Activated T-helper 2 cell treated with anti-CD3 and anti-CD28 coated beads, Interferon-gamma antibody, Interleukin-2, Interleukin-4, amounts not matched to agents 10 μg/mL and 5 μg/mL and 100 μg/mL, durations not matched to agents 14 hours and 24 hours and 36 hours (primary cell): ENCODE results near the gene HTR5A. TPM values are rescaled to one million over a fixed set of nuclear protein-coding genes. Genes with fewer than 3 reads are reported as not detected.
"Not testable (repeated sequence)": the region's sequence is repeated elsewhere in the genome, so short reads cannot be mapped to it uniquely, and the experiment has no call there.

Source experiments
- DNase-seq: peaks from one replicate; pipeline ENCODE4 v3.0.0; 2021; ENCODE audit warnings: low spot score
- H3K27ac Mint-ChIP-seq: one replicate; pipeline ENCODE4 v1.8.0; 2021; ENCODE audit warnings: mixed read lengths
- H3K27me3 Mint-ChIP-seq: one replicate; pipeline ENCODE4 v1.8.0; 2021; ENCODE audit warnings: low read depth, mixed read lengths
- H3K36me3 Mint-ChIP-seq: one replicate; pipeline ENCODE4 v1.8.0; 2021; ENCODE audit warnings: low read depth, mixed read lengths
- H3K4me1 Mint-ChIP-seq: one replicate; pipeline ENCODE4 v1.8.0; 2021; ENCODE audit warnings: low read depth, mixed read lengths
- H3K4me3 Mint-ChIP-seq: one replicate; pipeline ENCODE4 v1.8.0; 2021; ENCODE audit warnings: low read depth, mild to moderate bottlenecking, moderate library complexity, mixed read lengths
- H3K9me3 Mint-ChIP-seq: one replicate; pipeline ENCODE4 v1.8.0; 2021; ENCODE audit warnings: mixed read lengths
- intact Hi-C: fragments of 100-400 bp; cut with micrococcal nuclease; formaldehyde crosslinking; loops from one replicate; pipeline ENCODE4 v1.15.1; 2023
- total RNA-seq: library from RNA; stranded (reverse); gene quantifications from 2 replicates; pipeline ENCODE4 v1.2.3, GENCODE V29; 2022

The HTR5A gene
- not detected in 2 replicates for total RNA-seq

DNA sequence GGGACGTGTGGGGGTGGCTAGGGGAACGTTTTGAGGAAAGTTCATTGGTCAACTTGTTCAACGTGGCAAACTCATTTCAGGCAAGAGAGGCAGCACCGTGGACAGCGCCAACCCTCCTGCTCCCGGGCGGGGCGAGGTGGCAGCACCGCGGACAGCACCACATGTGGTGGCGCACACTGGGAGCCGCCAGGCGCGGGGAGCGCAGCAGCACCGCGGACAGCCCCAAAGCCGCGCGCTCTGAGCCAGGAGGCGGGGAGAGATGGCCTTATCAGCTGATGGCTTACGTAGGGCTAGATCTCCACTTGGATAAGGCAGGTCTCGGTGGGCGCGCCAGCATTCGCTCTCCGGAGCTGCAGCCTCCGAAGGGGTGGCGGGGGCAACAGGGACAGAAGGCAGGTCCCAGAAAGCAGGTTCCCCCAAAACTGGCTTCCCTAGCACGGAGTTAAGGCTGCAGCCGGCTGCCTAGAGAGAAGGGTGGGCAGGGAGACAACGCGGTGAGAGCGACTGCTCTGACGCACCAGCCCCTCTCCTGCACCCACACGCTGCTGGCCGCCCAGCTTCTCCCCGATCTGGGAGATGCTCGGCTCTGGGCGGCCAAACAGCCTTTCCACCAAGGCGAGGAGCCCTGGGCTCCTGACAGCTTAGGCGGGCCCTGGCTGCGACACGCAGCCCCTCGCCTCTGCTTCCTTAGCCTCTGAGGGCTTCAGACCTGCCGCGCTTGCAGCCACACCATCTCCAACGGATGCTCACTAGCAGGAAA, at the start of gene HTR5A:
Gene HTR5A (plus strand): TSS at position 333 of the 760 bp plus-strand sequence. CDS start 576 bp downstream, outside the sequence.
- H3K36me3 Mint-ChIP-seq, result no peaks in the 10 kb centered on the region
- H3K9me3 Mint-ChIP-seq, result no peaks in the 10 kb centered on the region
- intact Hi-C loops, result loop anchor here (1.0 kb wide), 1 partner anchor 229 kb away; no protein-coding TSS in a partner anchor
- peaks cover 30% of the 10 kb centered on the region for H3K27me3 Mint-ChIP-seq
- DNase-seq, result peak; percentile 83
- H3K27ac Mint-ChIP-seq, result no peak within 1 kb of the TSS
- H3K4me3 Mint-ChIP-seq, result peak within 1 kb of the TSS; percentile 11
- H3K4me1 Mint-ChIP-seq, result peaks cover 6% of the 10 kb centered on the region

DNA sequence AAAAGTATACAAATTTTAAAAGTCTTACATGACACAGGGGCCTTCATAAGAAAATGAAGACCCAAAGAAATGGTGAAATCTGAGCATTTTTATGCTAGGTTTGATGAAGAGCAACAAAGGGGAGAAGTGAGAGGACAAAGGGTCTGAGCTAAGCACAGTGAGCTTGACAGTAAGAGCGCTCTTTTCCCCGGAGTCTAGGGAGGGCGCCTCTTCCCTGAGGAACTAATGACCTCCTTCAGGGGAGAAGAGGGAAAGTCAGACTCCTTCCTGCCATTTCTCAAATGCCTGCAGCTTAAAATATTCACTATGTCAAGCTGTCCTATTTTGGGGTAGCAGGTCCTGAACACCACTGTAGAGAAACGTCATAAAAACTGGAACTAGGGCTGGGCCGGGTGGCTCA, 49.1 kb upstream of the HTR5A start:
- Mint-ChIP-seq H3K4me3 (no peak overlapping the region), H3K4me1 (no peaks in the 10 kb centered on the region), H3K36me3 (no peaks in the 10 kb centered on the region), H3K27me3 (peaks cover 11% of the 10 kb centered on the region), H3K9me3 (no peaks in the 10 kb centered on the region), H3K27ac (no peak overlapping the region)
- intact Hi-C loops, result no loop called here
- no peak for DNase-seq

DNA sequence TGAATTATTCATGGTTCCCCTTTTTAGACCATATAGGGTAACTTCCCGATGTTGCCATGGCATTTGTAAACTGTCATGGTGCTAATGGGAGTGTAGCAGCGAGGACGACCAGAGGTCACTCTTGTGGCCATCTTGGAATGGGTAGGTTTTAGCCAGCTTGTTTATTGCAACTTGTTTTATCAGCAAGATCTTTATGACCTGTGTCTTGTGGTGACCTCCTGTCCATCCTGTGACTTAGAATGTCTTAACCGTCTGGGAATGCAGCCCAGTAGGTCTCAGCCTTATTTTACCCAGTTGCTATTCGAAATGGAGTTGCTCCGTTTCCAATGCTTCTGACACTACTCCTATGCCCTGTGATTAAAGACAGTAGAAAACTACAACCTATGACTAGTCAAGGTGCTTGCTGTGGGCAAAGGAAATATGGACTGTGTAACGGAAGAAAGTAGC, 48.4 kb upstream of the HTR5A start:
- intact Hi-C loops, result no loop called here
- Mint-ChIP-seq H3K27me3 (peaks cover 11% of the 10 kb centered on the region), H3K4me1 (no peaks in the 10 kb centered on the region), H3K9me3 (no peaks in the 10 kb centered on the region), H3K27ac (no peak overlapping the region), H3K4me3 (no peak overlapping the region), H3K36me3 (no peaks in the 10 kb centered on the region)
- DNase-seq, result no peak

DNA sequence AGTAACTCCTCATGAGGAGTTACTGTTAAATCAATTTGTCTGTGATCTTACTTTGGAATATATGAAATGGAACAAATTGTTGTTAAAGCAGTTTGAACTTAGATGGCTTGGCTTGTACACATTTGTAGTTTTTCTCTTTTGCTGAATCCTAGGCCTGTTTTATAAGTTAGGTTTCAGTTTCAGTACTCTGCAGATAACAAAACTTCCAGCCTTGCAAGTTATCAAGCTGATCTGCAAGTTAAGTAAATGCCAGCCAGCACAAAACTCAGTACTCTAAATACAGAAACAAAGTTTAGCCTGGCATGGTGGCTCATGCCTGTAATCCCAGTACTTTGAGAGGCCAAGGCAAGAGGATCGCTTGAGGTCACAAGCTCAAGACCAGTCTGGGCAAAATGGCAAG, 42.2 kb upstream of the HTR5A start:
- no peak overlapping the region for H3K4me3 Mint-ChIP-seq
- no peak for DNase-seq
- intact Hi-C loops, result no loop called here
- peaks cover 7% of the 10 kb centered on the region for H3K9me3 Mint-ChIP-seq
- no peaks in the 10 kb centered on the region for H3K36me3 Mint-ChIP-seq
- peaks cover 18% of the 10 kb centered on the region for H3K27me3 Mint-ChIP-seq
- H3K27ac Mint-ChIP-seq, result no peak overlapping the region
- H3K4me1 Mint-ChIP-seq, result peaks cover 6% of the 10 kb centered on the region

DNA sequence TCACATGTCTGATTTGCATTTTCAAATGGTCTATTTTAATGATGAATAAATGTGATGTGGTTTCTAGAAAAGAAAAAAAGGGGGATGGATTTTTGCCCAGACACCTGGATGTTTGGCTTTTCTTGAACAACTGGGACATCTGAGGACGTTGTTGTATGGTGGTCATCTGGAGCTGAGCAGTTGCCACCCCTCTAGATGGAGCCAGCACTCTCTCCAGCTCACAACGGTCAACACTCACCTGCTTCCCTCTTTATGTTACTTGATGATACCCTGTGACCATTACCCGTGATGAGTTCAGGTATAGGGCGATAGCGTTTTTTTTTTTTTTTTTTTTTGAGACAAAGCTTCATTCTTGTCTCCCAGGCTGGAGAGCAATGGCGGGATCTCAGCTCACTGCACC, 37.1 kb upstream of the HTR5A start:
- peaks cover 14% of the 10 kb centered on the region for H3K27me3 Mint-ChIP-seq
- intact Hi-C loops, result no loop called here
- no peaks in the 10 kb centered on the region for H3K36me3 Mint-ChIP-seq
- peaks cover 3% of the 10 kb centered on the region for H3K9me3 Mint-ChIP-seq
- no peaks in the 10 kb centered on the region for H3K4me1 Mint-ChIP-seq
- no peak overlapping the region for H3K27ac Mint-ChIP-seq
- H3K4me3 Mint-ChIP-seq, result no peak overlapping the region
- DNase-seq, result no peak

DNA sequence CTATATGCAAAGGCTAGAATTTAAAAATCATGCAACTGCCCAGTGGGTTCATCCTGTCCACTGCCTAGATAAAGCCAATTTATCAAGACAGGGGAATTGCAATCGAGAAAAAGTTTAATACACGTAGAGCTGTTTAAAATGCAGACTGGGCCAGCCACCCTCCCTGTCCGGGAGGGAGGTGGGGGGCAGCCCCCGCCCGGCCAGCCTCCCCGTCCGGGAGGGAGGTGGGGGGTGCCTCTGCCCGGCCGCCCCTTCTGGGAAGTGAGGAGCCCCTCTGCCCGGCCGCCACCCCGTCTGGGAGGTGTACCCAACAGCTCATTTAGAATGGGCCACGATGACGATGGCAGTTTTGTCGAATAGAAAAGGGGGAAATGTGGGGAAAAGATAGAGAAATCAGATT, 35.6 kb upstream of the HTR5A start:
- peaks cover 14% of the 10 kb centered on the region for H3K27me3 Mint-ChIP-seq
- H3K9me3 Mint-ChIP-seq, H3K4me1 Mint-ChIP-seq: not testable (repeated sequence)

DNA sequence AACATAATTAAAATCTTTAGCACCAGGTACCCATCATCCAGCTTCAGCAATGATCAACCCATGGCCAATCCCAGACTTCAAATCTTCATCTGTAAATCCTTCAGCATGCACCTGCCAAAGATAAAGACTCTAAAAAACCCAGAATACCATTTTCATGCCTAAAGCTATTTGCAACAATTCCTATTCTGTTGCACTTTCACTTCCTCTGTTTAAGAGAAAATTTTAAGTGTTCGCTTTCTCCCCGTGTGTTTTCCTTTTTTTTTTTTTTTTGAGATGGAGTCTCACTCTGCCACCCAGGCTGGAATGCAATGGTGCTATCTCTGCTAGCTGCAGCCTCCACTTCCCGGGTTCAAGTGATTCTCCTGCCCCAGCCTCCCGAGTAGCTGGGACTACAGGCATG, 31.8 kb upstream of the HTR5A start:
- H3K27me3 Mint-ChIP-seq, result peaks cover 21% of the 10 kb centered on the region
- intact Hi-C loops, result no loop called here
- H3K36me3 Mint-ChIP-seq, result no peaks in the 10 kb centered on the region
- no peaks in the 10 kb centered on the region for H3K9me3 Mint-ChIP-seq
- no peak overlapping the region for H3K4me3 Mint-ChIP-seq
- no peak for DNase-seq
- H3K27ac Mint-ChIP-seq, result no peak overlapping the region
- H3K4me1 Mint-ChIP-seq, result no peaks in the 10 kb centered on the region

More for the DNA sequence above, 35.6 kb upstream of the HTR5A start:
- intact Hi-C loops, H3K4me3 Mint-ChIP-seq, DNase-seq, H3K27ac Mint-ChIP-seq, H3K36me3 Mint-ChIP-seq: not testable (repeated sequence)

DNA sequence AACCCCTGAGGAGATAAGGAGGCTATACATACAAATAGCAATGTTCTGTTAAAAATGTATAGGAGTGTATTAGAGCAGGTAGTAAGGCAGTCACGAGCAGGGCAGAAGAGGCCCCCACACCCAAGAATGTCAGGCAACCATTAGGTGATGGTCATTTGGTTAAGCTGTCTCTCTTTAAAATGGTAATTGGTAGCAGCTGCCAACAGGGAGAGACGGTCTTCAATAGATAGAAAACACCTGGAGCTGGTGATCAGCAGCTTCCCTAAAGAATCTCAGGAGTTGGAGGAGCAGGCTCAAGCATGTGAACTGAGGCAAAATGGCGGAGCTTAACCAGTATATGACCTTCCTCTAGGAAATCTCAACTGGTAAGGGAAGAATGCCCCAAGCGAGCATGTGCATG, 26.4 kb upstream of the HTR5A start:
- Mint-ChIP-seq H3K4me3 (no peak overlapping the region), H3K27ac (no peak overlapping the region), H3K27me3 (peaks cover 18% of the 10 kb centered on the region), H3K9me3 (no peaks in the 10 kb centered on the region), H3K4me1 (no peaks in the 10 kb centered on the region), H3K36me3 (no peaks in the 10 kb centered on the region)
- DNase-seq, result no peak
- intact Hi-C loops, result no loop called here

DNA sequence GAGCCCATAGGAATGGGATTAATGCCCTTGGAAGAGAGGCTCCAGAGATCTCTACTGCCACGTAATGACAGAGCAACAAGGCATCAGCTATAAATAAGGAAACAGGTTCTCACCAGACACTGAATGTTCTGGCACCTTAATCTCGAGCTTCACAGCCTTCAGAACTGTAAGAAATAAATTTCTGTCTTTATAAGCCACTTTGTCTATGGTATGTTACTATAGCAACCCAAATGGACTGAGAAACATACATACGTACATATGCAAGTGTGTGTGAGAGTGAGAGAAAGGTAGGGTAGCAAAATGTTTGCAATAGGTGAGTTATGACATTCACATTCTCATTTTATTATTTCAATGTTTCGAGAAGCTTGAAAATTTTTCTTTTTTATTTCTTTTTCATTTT, 22.1 kb upstream of the HTR5A start:
- intact Hi-C loops, result no loop called here
- no peak for DNase-seq
- H3K27me3 Mint-ChIP-seq, result peaks cover 6% of the 10 kb centered on the region
- H3K27ac Mint-ChIP-seq, result no peak overlapping the region
- no peaks in the 10 kb centered on the region for H3K4me1 Mint-ChIP-seq
- H3K36me3 Mint-ChIP-seq, result no peaks in the 10 kb centered on the region
- H3K9me3 Mint-ChIP-seq, result no peaks in the 10 kb centered on the region
- H3K4me3 Mint-ChIP-seq, result no peak overlapping the region

DNA sequence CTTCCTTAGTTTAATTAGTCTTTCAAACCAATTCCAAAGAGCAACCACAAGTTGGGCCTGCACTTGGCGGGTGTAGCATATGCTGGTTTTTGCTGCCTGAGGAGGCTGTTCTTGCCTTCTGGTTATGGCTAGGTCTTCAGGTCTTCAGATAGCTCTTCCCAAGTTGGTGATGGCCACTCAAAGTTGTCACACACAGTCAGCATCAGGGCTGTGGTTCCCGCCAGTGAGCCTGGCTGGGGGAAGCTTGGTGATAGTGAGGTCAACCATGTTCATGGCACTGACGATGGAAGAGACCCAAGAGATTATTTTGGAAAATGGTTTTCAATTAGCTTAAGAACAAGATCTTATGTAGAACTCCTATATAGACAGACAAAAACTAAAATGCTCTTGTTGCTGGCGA, 18.8 kb upstream of the HTR5A start:
- DNase-seq, result no peak
- H3K27ac Mint-ChIP-seq, result no peak overlapping the region

DNA sequence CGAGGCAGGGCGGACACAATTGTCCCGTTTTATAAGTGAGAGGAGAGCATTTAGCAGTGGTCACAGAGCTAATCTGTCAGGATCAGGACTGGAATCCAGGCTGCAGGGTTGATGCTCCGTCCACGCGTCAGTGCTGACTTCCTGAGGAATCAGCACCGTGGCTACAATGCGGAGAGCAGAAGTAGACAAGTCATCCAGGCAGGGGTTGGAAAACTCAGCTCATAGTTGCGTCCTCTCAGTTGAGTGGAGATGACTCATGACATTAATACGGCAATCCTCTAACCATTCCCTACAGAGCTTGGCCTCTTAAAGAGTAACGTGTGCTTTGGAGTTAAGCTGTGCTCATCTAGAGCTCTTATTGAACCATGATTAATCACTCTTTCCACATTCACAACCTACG, 17.1 kb upstream of the HTR5A start:
- H3K27ac Mint-ChIP-seq, result no peak overlapping the region
- no peak overlapping the region for H3K4me3 Mint-ChIP-seq
- no peaks in the 10 kb centered on the region for H3K4me1 Mint-ChIP-seq
- no peaks in the 10 kb centered on the region for H3K36me3 Mint-ChIP-seq
- peaks cover 8% of the 10 kb centered on the region for H3K27me3 Mint-ChIP-seq
- intact Hi-C loops, result no loop called here
- no peak for DNase-seq
- no peaks in the 10 kb centered on the region for H3K9me3 Mint-ChIP-seq

More for the DNA sequence above, 18.8 kb upstream of the HTR5A start:
- no peaks in the 10 kb centered on the region for H3K4me1 Mint-ChIP-seq
- no peak overlapping the region for H3K4me3 Mint-ChIP-seq
- H3K27me3 Mint-ChIP-seq, result peaks cover 8% of the 10 kb centered on the region
- intact Hi-C loops, result no loop called here
- no peaks in the 10 kb centered on the region for H3K36me3 Mint-ChIP-seq
- no peaks in the 10 kb centered on the region for H3K9me3 Mint-ChIP-seq

DNA sequence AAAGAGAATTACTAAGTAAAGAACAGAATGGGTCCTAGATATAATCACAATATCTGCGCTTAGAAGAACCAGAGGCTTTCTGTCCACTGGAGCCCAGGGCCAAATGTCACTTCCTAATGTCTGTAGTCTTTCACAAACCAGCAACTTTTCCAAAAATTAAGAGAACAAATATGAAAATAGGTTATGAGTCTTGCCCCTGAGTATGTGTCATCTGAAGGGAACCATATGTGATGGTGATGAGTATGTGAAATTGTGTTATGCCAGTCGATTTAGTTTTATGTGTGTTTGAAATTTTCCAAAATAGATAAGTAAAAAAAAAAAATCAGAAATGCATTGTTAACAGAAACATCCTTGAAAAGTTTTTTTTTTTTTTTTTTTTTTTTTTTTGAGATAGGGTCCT, 15.4 kb upstream of the HTR5A start:
- DNase-seq, result no peak
- Mint-ChIP-seq H3K4me1 (no peaks in the 10 kb centered on the region), H3K36me3 (no peaks in the 10 kb centered on the region), H3K4me3 (no peak overlapping the region), H3K9me3 (no peaks in the 10 kb centered on the region), H3K27me3 (peaks cover 7% of the 10 kb centered on the region), H3K27ac (no peak overlapping the region)
- intact Hi-C loops, result no loop called here

DNA sequence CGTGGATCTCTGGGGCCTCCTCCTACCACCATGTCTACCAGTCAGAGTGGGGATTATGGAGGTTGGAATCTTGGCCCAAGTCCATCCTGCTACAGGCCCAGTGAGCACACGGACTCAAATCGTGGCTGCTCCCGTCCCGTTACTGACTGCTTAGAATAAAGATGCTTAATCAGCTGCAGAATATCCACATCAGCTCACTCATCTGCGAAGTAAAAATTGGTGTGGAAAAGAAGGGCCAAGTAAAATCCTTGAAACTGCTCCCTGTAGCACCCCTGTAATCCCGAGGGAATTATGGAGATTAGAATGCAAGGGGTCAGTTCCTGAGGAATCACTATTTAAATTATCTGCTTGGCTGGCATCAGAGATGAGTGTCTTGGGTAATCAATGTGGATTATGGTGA, 13.0 kb upstream of the HTR5A start:
- intact Hi-C loops, result no loop called here
- no peak for DNase-seq
- peaks cover 7% of the 10 kb centered on the region for H3K27me3 Mint-ChIP-seq
- H3K4me3 Mint-ChIP-seq, result no peak overlapping the region
- H3K9me3 Mint-ChIP-seq, result no peaks in the 10 kb centered on the region
- H3K36me3 Mint-ChIP-seq, result no peaks in the 10 kb centered on the region
- no peak overlapping the region for H3K27ac Mint-ChIP-seq
- H3K4me1 Mint-ChIP-seq, result no peaks in the 10 kb centered on the region
